NCI-H1417 treated with DMSO at 0.1 percent for 48 hours (cell line): Measurements from ENCODE around the gene IL17REL.

Experiments
- DNase-seq: peaks from one replicate; lab custom pipeline; 2025; lab: John Stamatoyannopoulos, UW

IL17REL gene

GRCh38 chr22:50002791-50003190 lies 9.8 kb downstream of the IL17REL start:
- no peak for DNase-seq

GRCh38 chr22:50001388-50002231 lies 11.0 kb downstream of the IL17REL start:
- peak; percentile 57 for DNase-seq

- DNase-seq = no peak
Measured at GRCh38 chr22:50000587-50001387, 11.8 kb downstream of the IL17REL start.

- no peak for DNase-seq
Measured at GRCh38 chr22:49999946-50000586, 12.5 kb downstream of the IL17REL start.

GRCh38 chr22:49999063-49999945 lies 13.3 kb downstream of the IL17REL start:
- no peak for DNase-seq

GRCh38 chr22:49998718-49999062 lies 13.9 kb downstream of the IL17REL start:
- no peak for DNase-seq

- DNase-seq = no peak
Measured at GRCh38 chr22:49997932-49998717, 14.4 kb downstream of the IL17REL start.

- DNase-seq = no peak
Measured at GRCh38 chr22:49997251-49997599, 15.3 kb downstream of the IL17REL start.

GRCh38 chr22:49996518-49997250 lies 15.9 kb downstream of the IL17REL start:
- DNase-seq = no peak

GRCh38 chr22:49996119-49996517 lies 16.4 kb downstream of the IL17REL start:
- DNase-seq = no peak

GRCh38 chr22:49995361-49996118 lies 17.0 kb downstream of the IL17REL start:
- DNase-seq = no peak

GRCh38 chr22:49995041-49995360 lies 17.6 kb downstream of the IL17REL start:
- DNase-seq = no peak

- DNase-seq = no peak
Measured at GRCh38 chr22:49994361-49995040, 18.1 kb downstream of the IL17REL start.

- no peak for DNase-seq
Measured at GRCh38 chr22:49993649-49994360, 18.8 kb downstream of the IL17REL start.

GRCh38 chr22:49992921-49993648 lies 19.5 kb downstream of the IL17REL start:
- no peak for DNase-seq

- DNase-seq = no peak
Measured at GRCh38 chr22:49991907-49992533, 20.5 kb downstream of the IL17REL start.

GRCh38 chr22:49991167-49991566 lies 21.4 kb downstream of the IL17REL start:
- DNase-seq = no peak
